Kidney (tissue), 14 donors: ENCODE data around the gene FBXO15. TPM values are rescaled to one million over a fixed set of nuclear protein-coding genes. Genes with fewer than 3 reads are reported as not detected.

ENCODE experiments used
- DNase-seq, 5 donors: peaks; one replicate each; pipeline ENCODE4 v3.0.0-alpha.2; 2013 to 2020
- FAIRE-seq: peaks from 2 replicates; lab custom pipeline; 2012; peaks lifted over from hg19 to GRCh38; lab: Jason Lieb, UNC
- H3K27ac ChIP-seq, 2 donors: one replicate each; pipeline ENCODE4 v1.7.0; 2013; ENCODE audit warnings: low read depth in 2 of 2, low read length in 2 of 2, inconsistent platforms in 1 of 2
- H3K27me3 ChIP-seq: one replicate; pipeline ENCODE4 v1.7.1; 2013; ENCODE audit warnings: low read length, inconsistent platforms; ENCODE audit not compliant: control insufficient read depth, insufficient read depth
- H3K36me3 ChIP-seq, 3 donors: one replicate each; pipeline versions ENCODE4 v1.7.0 to v1.7.1; 2013; ENCODE audit warnings: low read length in 3 of 3, control low read depth in 1 of 3, inconsistent platforms in 1 of 3; ENCODE audit not compliant: insufficient read depth in 3 of 3, control insufficient read depth in 2 of 3
- H3K4me1 ChIP-seq, 3 donors: one replicate each; pipeline versions ENCODE4 v1.7.0 to v1.7.1; 2013; ENCODE audit warnings: low read length in 3 of 3, inconsistent platforms in 1 of 3, low read depth in 1 of 3; ENCODE audit not compliant: control insufficient read depth in 2 of 3, insufficient read depth in 2 of 3
- H3K4me3 ChIP-seq, 3 donors: one replicate each; pipeline versions ENCODE4 v1.7.0 to v1.8.1; 2013; ENCODE audit warnings: low read length in 3 of 3, control low read depth in 1 of 3, inconsistent platforms in 1 of 3
- H3K9ac ChIP-seq, 3 donors: one replicate each; pipeline versions ENCODE4 v1.7.0 to v1.7.1; 2013; ENCODE audit warnings: low read length in 3 of 3, control low read depth in 1 of 3, inconsistent platforms in 1 of 3
- H3K9me3 ChIP-seq, 3 donors: one replicate each; pipeline versions ENCODE4 v1.7.0 to v1.7.1; 2013; ENCODE audit warnings: low read length in 3 of 3, control low read depth in 1 of 3, inconsistent platforms in 1 of 3; ENCODE audit not compliant: control insufficient read depth in 2 of 3, insufficient read depth in 1 of 3
- CTCF ChIP-seq: IDR thresholded peaks from 3 replicates; pipeline ENCODE4 v1.5.1; 2012; ENCODE audit warnings: mild to moderate bottlenecking, moderate library complexity, borderline replicate concordance; ENCODE audit not compliant: insufficient read depth; ENCODE audit errors: extremely low read depth
- intact Hi-C: fragments of 100-400 bp; cut with DNase I; formaldehyde crosslinking; loops from one replicate; pipeline ENCODE4 v1.11.1; 2022
- polyA plus RNA-seq: library from polyadenylated mRNA; stranded (reverse); fragments of 350-450 nt; fragmentation: Illumina TruSeq; extraction: RNeasy Lipid Tissue Mini Kit (QIAGEN cat#74804); gene quantifications from one replicate; pipeline ENCODE4 v1.2.3, GENCODE V29; 2014; ENCODE audit warnings: low read depth, low replicate concordance; ENCODE audit not compliant: insufficient read depth
- total RNA-seq: library from RNA; stranded (reverse); fragmentation: NEBNext Ultra II Directional; extraction: Animal tissue kit (Norgen Biotek cat#: 25700); gene quantifications from one replicate; pipeline ENCODE4 v1.2.1, GENCODE V29; 2021
- donor health status: control.
- donor health status: control.
- donor health status: control.
- donor health status: control.
- donor health status: control.
- donor health status: DM: yes; HTN: yes; CAD: no.
- donor health status: Normal renal cell carcinoma (clear cell type).

Gene FBXO15
- total and polyA plus RNA-seq, 2 donors from 2014 or later: 3.5 to 9.1 TPM

GRCh38 chr18:74115046-74115445 is 32.6 kb downstream of the FBXO15 start:
- no peak for TF ChIP-seq CTCF
- Histone ChIP-seq H3K9me3 (peaks cover 0 to 8% (median 0%) of the 10 kb centered on the region in 3 donors), H3K36me3 (no peaks in the 10 kb centered on the region), H3K4me3 (no peak overlapping the region), H3K4me1 (peaks cover 0 to 6% (median 2%) of the 10 kb centered on the region in 3 donors), H3K27ac (no peak overlapping the region), H3K9ac (no peak overlapping the region), H3K27me3 (no peaks in the 10 kb centered on the region)
- intact Hi-C loops: no loop called here
- DNase-seq (peak in 1 of 5 donors; percentile 21), FAIRE-seq (no peak)

GRCh38 chr18:74114116-74114515 is 33.5 kb downstream of the FBXO15 start:
- no peak overlapping the region for H3K4me3 ChIP-seq
- H3K36me3 ChIP-seq: no peaks in the 10 kb centered on the region
- intact Hi-C loops: no loop called here
- H3K9ac ChIP-seq: no peak overlapping the region
- no peak for TF ChIP-seq CTCF
- peaks cover 0 to 6% (median 2%) of the 10 kb centered on the region in 3 donors for H3K4me1 ChIP-seq
- DNase-seq (peak in 2 of 5 donors; percentile 14 to 52), FAIRE-seq (no peak)
- no peaks in the 10 kb centered on the region for H3K27me3 ChIP-seq
- H3K27ac ChIP-seq: no peak overlapping the region
- H3K9me3 ChIP-seq: peaks cover 0 to 8% (median 0%) of the 10 kb centered on the region in 3 donors

GRCh38 chr18:74113711-74114110 is 33.9 kb downstream of the FBXO15 start:
- H3K4me3 ChIP-seq: no peak overlapping the region
- no peak for DNase-seq
- no peak for TF ChIP-seq CTCF
- peaks cover 0 to 8% (median 0%) of the 10 kb centered on the region in 3 donors for H3K9me3 ChIP-seq
- H3K9ac ChIP-seq: no peak overlapping the region
- peaks cover 0 to 6% (median 2%) of the 10 kb centered on the region in 3 donors for H3K4me1 ChIP-seq
- no peaks in the 10 kb centered on the region for H3K27me3 ChIP-seq
- no peak for FAIRE-seq
- H3K36me3 ChIP-seq: no peaks in the 10 kb centered on the region
- no peak overlapping the region for H3K27ac ChIP-seq
- intact Hi-C loops: no loop called here

GRCh38 chr18:74110976-74111375 is 36.7 kb downstream of the FBXO15 start:
- Histone ChIP-seq H3K27ac (no peak overlapping the region), H3K4me3 (no peak overlapping the region), H3K4me1 (peaks cover 0 to 6% (median 2%) of the 10 kb centered on the region in 3 donors), H3K9me3 (peaks cover 0 to 8% (median 0%) of the 10 kb centered on the region in 3 donors), H3K27me3 (no peaks in the 10 kb centered on the region), H3K9ac (no peak overlapping the region), H3K36me3 (no peaks in the 10 kb centered on the region)
- no peak for FAIRE-seq
- intact Hi-C loops: no loop called here
- no peak for DNase-seq
- TF ChIP-seq CTCF: no peak
